ENCODE results near the gene ST13. TPM values are rescaled to one million over a fixed set of nuclear protein-coding genes. Genes with fewer than 3 reads are reported as not detected.
"Not testable (repeated sequence)": the region's sequence is repeated elsewhere in the genome, so short reads cannot be mapped to it uniquely, and the experiment has no call there.

The ST13 gene
- total RNA-seq, 2 donors from 2014 or later, result 143 to 151 TPM

DNA sequence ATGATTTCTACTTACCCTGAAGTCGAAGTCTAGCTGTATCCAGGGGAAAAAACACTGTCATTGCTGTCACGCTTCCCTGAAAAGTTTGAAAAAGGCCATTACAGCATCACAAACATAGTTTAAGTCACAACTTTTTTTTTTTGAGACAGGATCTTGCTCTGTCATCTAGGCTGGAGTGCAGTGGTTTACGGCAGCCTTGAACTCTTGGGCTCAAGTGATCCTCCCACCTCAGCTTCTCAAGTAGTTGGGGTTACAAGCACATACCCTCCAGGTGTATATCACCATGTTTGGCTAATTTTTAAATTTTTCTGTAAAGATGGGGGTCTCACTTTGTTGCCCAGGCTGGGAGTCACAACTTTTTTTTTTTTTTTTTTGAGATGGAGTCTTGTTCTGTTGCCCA lies 57.4 kb downstream of the ST13 start:
- intact Hi-C loops (cut with DNase I), result no loop called here
- DNase-seq (ENCODE audit: low spot score), result no peak

DNA sequence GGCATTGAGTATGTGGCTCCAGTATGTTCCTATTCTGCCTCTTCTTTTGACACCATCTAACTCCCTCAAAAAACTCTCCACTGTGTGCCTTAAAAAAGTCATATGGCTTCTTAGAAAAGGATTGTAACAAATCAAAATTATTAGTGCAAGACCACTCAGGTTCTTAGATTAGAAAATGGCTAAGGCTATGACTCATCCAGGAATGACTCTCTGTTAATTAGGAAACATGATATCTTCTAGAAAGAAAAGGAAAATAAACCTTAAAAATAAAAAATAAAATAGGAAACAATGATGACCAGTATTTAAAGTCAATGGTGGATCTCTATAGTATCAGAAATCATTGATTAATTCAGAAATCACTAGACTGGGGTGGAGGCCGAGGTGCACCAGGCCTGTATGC lies 59.0 kb downstream of the ST13 start:
- intact Hi-C loops (cut with DNase I), result no loop called here
- no peak for DNase-seq (ENCODE audit: low spot score)

DNA sequence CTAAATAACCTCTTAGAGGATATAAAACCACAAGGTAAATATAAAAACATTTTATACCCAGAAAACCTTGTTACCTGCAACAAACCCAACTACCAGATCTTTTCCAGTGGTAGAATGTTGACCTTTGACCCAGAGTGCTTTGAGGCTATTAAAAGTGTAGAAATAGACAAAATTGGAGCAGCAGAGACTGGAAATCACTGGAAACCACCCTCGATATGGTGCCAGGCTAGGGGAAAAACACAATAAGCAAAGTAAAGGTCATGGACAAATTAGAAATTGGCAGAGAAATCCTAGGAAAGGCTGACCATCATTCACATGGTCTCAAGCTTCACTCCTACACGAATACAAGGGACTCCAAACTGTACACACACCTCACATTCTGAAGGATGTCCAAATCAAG lies 64.0 kb downstream of the ST13 start:
- DNase-seq (ENCODE audit: low spot score), result no peak
- intact Hi-C loops (cut with DNase I), result no loop called here

DNA sequence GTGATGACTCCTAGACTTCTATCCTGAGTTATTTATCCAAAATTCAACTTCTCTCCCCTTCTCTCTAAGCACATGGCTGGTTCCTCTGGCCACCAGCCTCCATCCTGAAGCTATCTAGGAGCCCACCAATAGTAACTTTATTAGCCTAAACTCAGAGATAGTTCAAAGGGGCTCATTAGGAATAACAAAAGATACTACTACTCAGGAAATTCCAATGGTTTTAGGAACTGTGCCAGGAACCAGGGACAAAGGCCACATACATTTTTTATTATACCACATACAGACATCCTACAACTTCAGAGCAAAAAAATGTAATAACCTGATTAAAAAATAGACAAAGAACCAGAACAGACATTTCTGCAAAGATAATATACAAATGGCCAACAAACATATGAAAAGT lies 65.2 kb downstream of the ST13 start:
- intact Hi-C loops (cut with DNase I), result no loop called here

DNA sequence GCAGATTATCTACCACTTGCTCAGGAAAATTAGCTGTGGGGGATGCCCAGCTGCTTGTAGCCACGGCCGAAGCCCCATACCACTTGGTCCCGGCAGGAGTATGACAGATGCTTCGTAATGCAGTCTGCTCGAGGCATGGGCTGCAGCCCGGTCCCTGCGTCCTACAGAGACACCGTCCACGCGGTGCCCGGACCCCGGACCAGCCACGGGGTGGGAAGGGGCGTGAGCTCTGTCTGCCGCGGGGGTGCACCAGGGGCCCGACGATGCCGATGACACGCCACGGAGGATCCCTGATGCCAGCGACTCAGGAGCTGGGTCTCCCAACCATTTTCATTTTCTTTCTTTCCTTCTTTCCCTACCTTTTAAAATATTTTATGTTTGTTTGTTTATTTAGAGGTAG lies 67.3 kb downstream of the ST13 start:
- intact Hi-C loops (cut with DNase I), result no loop called here

More for the DNA sequence above, 65.2 kb downstream of the ST13 start:
- no peak for DNase-seq (ENCODE audit: low spot score)

DNA sequence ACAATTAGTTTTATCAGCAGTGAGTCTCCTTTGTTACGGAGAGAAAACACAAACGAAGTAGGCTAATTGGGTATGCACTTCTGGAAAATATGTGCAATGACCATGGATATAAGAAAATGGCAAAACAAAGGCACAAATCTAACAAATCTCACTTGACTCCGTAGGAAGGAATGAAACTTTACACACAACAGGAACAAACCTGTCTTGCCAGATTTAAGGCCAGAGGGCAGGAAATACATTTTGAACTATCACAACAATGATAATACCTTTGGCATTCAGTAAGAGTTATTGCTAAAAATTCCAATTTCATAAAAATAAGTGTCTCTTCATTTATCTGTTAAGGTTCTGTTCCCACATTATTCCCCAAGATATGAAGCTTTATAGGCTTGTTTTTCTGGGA lies 73.9 kb downstream of the ST13 start:
- intact Hi-C loops (cut with DNase I), result no loop called here

More for the DNA sequence above, 67.3 kb downstream of the ST13 start:
- no peak for DNase-seq (ENCODE audit: low spot score)

DNA sequence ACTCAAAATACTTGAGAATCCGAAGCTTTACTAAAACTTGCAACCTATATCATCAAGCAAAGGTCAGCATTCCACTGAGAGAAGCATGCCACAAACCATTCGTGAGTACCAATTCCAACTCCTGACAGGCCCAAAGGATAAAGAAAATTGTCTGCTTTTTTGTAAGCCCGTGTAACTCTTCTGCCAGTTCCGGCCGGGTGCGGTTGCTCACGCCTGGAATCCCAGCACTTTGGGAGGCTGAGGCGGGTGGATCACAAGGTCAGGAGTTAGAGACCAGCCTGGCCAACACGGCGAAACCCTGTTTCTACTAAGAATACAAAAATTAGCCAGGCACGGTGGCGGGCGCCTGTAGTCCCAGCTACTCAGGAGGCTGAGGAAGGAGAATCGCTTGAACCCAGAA lies 74.7 kb downstream of the ST13 start:
- intact Hi-C loops (cut with DNase I); DNase-seq (ENCODE audit: low spot score): not testable (repeated sequence)

More for the DNA sequence above, 73.9 kb downstream of the ST13 start:
- DNase-seq (ENCODE audit: low spot score), result no peak

Small RNA genes within 50 kb of the gene (microRNA-seq; reads per million reads assigned to microRNA genes)
- 0 reads per million in 2 donors for gene MIR4766 (ENCODE audit: borderline microRNAs expressed in 2 of 2)

Other genes with a start within 250 kb of the ST13 start
- gene MRTFA, start 219.9 kb downstream of the ST13 start, total RNA-seq, result 10 to 100 TPM; 72.8 to 76.5 TPM
- gene MCHR1, start 177.2 kb downstream of the ST13 start, total RNA-seq, result 1 to 10 TPM in 1 of 2 donors, under 1 TPM in 1; 0.52 to 2.7 TPM
- gene SLC25A17, start 37.3 kb downstream of the ST13 start, total RNA-seq, result 10 to 100 TPM; 11.7 to 13.4 TPM
- gene XPNPEP3, start 509 bp upstream of the ST13 start, total RNA-seq, result 10 to 100 TPM; 11.7 to 12.6 TPM
- not detected for gene DNAJB7, start 5.5 kb upstream of the ST13 start, total RNA-seq
- 10 to 100 TPM; 54.6 to 56.3 TPM for gene RBX1, start 94.7 kb upstream of the ST13 start, total RNA-seq
- gene EP300, start 236.0 kb upstream of the ST13 start, total RNA-seq, result 10 to 100 TPM; 48.7 to 50.9 TPM

All from posterior vena cava (tissue), 2 donors.